ENCODE results near the gene THBS4. TPM values are rescaled to one million over a fixed set of nuclear protein-coding genes. Genes with fewer than 3 reads are reported as not detected.

THBS4 gene
- total and polyA plus RNA-seq, 9 of the 15 experiments (the other 6 are each of a cell fraction or from before 2014, with no cell fraction given), result 0.07 to 0.08 TPM; not detected in 7

DNA sequence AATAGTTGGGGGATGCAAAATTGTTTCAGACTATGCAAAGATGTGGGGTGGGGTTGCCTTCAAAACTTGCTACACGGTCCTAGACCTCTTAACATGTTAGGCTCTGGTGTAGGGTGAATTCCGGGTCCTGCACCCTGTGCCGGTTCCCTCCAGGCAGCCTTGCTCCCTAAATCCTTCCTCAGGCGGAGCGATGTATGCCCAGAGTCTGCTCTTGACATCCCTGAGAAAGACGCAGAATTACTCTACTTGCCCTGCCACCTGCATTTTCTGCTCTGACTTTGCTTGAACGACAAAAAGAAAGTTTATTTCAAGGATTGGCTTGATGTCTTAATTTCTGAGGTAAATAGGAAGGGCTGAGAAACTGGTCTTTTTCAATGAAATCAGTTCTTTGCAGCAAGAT lies 691 bp downstream of the THBS4 start:
- BruUV-seq (replicated peaks), result no TSS peak
- intact Hi-C loops (cut with micrococcal nuclease), result no loop called here
- no peak for ATAC-seq
- ChIA-PET POLR2A (no interaction called here), CTCF (ENCODE audit: low intra/inter-chr PET ratio) (no interaction called here)
- DNase-seq (ENCODE audit: extremely low read depth in 1 of 4, low spot score in 3 of 4), result no peak
- no peaks in the 10 kb centered on the region for H3K9me1 ChIP-seq (ENCODE audit: control insufficient read depth, insufficient read depth, low read length)
- H3K9me3 ChIP-seq (replicated peaks; ENCODE audit: control insufficient read depth, insufficient read depth, low read depth, low read length), result no peaks in the 10 kb centered on the region
- TF ChIP-seq CBFB (CRISPR knock-in tag; IDR thresholded peaks at IDR 0.05) (no peak), ZNF444 (CRISPR knock-in tag; IDR thresholded peaks at IDR 0.05) (no peak), ZNF830 (CRISPR knock-in tag; IDR thresholded peaks at IDR 0.05) (no peak), NFXL1 (CRISPR knock-in tag; IDR thresholded peaks at IDR 0.05) (no peak), SMARCB1 (IDR thresholded peaks at IDR 0.05; ENCODE audit: insufficient read length, low read depth) (no peak), RUNX1 (IDR thresholded peaks at IDR 0.05; ENCODE audit: low read depth) (no peak), TGIF2 (CRISPR knock-in tag; IDR thresholded peaks at IDR 0.05) (no peak), ETV6 (IDR thresholded peaks at IDR 0.05; ENCODE audit: borderline replicate concordance in 1 of 2, low read depth in 2 of 2, low read length in 1 of 2) (no peak), ETV6 (CRISPR knock-in tag; IDR thresholded peaks at IDR 0.05; ENCODE audit: borderline replicate concordance) (no peak), PHTF2 (CRISPR knock-in tag; IDR thresholded peaks at IDR 0.05) (no peak), ZNF699 (CRISPR knock-in tag; IDR thresholded peaks at IDR 0.05; ENCODE audit: insufficient replicate concordance) (no peak), BCOR (IDR thresholded peaks at IDR 0.05) (no peak), SIRT6 (IDR thresholded peaks at IDR 0.05; ENCODE audit: low read depth, low read length) (no peak), TARDBP (IDR thresholded peaks at IDR 0.05) (no peak)
- TF ChIP-seq, protein P1, sequence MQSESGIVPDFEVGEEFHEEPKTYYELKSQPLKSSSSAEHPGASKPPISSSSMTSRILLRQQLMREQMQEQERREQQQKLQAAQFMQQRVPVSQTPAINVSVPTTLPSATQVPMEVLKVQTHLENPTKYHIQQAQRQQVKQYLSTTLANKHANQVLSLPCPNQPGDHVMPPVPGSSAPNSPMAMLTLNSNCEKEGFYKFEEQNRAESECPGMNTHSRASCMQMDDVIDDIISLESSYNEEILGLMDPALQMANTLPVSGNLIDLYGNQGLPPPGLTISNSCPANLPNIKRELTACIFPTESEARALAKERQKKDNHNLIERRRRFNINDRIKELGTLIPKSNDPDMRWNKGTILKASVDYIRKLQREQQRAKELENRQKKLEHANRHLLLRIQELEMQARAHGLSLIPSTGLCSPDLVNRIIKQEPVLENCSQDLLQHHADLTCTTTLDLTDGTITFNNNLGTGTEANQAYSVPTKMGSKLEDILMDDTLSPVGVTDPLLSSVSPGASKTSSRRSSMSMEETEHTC (IDR thresholded peaks at IDR 0.05), result no peak
- TF ChIP-seq, protein P2, sequence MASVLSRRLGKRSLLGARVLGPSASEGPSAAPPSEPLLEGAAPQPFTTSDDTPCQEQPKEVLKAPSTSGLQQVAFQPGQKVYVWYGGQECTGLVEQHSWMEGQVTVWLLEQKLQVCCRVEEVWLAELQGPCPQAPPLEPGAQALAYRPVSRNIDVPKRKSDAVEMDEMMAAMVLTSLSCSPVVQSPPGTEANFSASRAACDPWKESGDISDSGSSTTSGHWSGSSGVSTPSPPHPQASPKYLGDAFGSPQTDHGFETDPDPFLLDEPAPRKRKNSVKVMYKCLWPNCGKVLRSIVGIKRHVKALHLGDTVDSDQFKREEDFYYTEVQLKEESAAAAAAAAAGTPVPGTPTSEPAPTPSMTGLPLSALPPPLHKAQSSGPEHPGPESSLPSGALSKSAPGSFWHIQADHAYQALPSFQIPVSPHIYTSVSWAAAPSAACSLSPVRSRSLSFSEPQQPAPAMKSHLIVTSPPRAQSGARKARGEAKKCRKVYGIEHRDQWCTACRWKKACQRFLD (CRISPR knock-in tag; IDR thresholded peaks at IDR 0.05), result no peak
- TF ChIP-seq, protein P3, sequence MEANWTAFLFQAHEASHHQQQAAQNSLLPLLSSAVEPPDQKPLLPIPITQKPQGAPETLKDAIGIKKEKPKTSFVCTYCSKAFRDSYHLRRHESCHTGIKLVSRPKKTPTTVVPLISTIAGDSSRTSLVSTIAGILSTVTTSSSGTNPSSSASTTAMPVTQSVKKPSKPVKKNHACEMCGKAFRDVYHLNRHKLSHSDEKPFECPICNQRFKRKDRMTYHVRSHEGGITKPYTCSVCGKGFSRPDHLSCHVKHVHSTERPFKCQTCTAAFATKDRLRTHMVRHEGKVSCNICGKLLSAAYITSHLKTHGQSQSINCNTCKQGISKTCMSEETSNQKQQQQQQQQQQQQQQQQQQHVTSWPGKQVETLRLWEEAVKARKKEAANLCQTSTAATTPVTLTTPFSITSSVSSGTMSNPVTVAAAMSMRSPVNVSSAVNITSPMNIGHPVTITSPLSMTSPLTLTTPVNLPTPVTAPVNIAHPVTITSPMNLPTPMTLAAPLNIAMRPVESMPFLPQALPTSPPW (CRISPR knock-in tag; IDR thresholded peaks at IDR 0.05), result no peak
- TF ChIP-seq, protein P4, sequence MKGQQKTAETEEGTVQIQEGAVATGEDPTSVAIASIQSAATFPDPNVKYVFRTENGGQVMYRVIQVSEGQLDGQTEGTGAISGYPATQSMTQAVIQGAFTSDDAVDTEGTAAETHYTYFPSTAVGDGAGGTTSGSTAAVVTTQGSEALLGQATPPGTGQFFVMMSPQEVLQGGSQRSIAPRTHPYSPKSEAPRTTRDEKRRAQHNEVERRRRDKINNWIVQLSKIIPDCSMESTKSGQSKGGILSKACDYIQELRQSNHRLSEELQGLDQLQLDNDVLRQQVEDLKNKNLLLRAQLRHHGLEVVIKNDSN (CRISPR knock-in tag; IDR thresholded peaks at IDR 0.05), result no peak
- TF ChIP-seq, protein P5, sequence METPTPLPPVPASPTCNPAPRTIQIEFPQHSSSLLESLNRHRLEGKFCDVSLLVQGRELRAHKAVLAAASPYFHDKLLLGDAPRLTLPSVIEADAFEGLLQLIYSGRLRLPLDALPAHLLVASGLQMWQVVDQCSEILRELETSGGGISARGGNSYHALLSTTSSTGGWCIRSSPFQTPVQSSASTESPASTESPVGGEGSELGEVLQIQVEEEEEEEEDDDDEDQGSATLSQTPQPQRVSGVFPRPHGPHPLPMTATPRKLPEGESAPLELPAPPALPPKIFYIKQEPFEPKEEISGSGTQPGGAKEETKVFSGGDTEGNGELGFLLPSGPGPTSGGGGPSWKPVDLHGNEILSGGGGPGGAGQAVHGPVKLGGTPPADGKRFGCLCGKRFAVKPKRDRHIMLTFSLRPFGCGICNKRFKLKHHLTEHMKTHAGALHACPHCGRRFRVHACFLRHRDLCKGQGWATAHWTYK (CRISPR knock-in tag; IDR thresholded peaks at IDR 0.05), result no peak
- H3K4me2 ChIP-seq (ENCODE audit: insufficient read depth, low read length), result no peak overlapping the region
- no peak for FAIRE-seq
- H3K36me3 ChIP-seq (ENCODE audit: control insufficient read depth, insufficient read depth, low read length), result no peaks in the 10 kb centered on the region
- no peak overlapping the region for H2AFZ ChIP-seq (ENCODE audit: low read depth, low read length)
- no peak overlapping the region for H3K9ac ChIP-seq (ENCODE audit: insufficient read depth in 1 of 2, low read depth in 2 of 2, low read length in 2 of 2)
- H3K4me1 ChIP-seq (replicated peaks in 1 of 2; ENCODE audit: control insufficient read depth in 2 of 2, insufficient read depth in 2 of 2, low read length in 2 of 2), result peaks cover 0 to 4% of the 10 kb centered on the region in 2 experiments; a peak in 1 of 5 replicates
- no peaks in the 10 kb centered on the region for H3K79me2 ChIP-seq (ENCODE audit: control insufficient read depth, insufficient read depth, low read length)
- H3K27me3 ChIP-seq (ENCODE audit: control insufficient read depth in 2 of 2, insufficient read depth in 2 of 2, low read length in 2 of 2), result peaks cover 32 to 35% of the 10 kb centered on the region in 2 experiments
- no peaks in the 10 kb centered on the region for H4K20me1 ChIP-seq (replicated peaks; ENCODE audit: control insufficient read depth, insufficient read depth, low read length)
- H3K4me3 ChIP-seq, result no peak overlapping the region
- in situ Hi-C loops (cut with MboI), result no loop called here
- H3K27ac ChIP-seq (ENCODE audit: extremely low read depth, low read depth, low read length), result no peak overlapping the region
- 3% methylated on average over 7 of the region's 7 CpGs for WGBS (ENCODE audit: insufficient coverage, low coverage, missing lambda C conversion rate)
